Neural crest cell (in vitro differentiated cells): ENCODE measurements around the gene HMG20B. TPM values are rescaled to one million over a fixed set of nuclear protein-coding genes. Genes with fewer than 3 reads are reported as not detected.

ENCODE experiments used
- DNase-seq: peaks from one replicate; pipeline ENCODE4 v3.0.0; 2021; ENCODE audit warnings: low read depth, mixed read lengths, low spot score
- H3K27ac Mint-ChIP-seq: one replicate; pipeline ENCODE4 v1.8.0; 2021; ENCODE audit warnings: mild to moderate bottlenecking, mixed read lengths; ENCODE audit not compliant: unreplicated experiment
- H3K27me3 Mint-ChIP-seq: 2 replicates; pipeline ENCODE4 v1.8.0; 2021; ENCODE audit warnings: low read depth, mild to moderate bottlenecking, mixed read lengths
- H3K36me3 Mint-ChIP-seq: 2 replicates; pipeline ENCODE4 v1.8.0; 2021; ENCODE audit warnings: low read depth, mild to moderate bottlenecking, mixed read lengths
- H3K4me1 Mint-ChIP-seq: 2 replicates; pipeline ENCODE4 v1.8.0; 2021; ENCODE audit warnings: mixed read lengths
- H3K4me3 Mint-ChIP-seq: one replicate; pipeline ENCODE4 v1.8.0; 2021; ENCODE audit warnings: mild to moderate bottlenecking, mixed read lengths
- H3K9me3 Mint-ChIP-seq: 2 replicates; pipeline ENCODE4 v1.8.0; 2021; ENCODE audit warnings: mixed read lengths
- total RNA-seq: library from RNA; stranded (reverse); gene quantifications from 2 replicates; pipeline ENCODE4 v1.2.1, GENCODE V29; 2021
- TF ChIP-seq, protein P1 (sequence below): fragments of 200-600 bp; sonication (generic); conservative IDR thresholded peaks from 2 replicates; pipeline ENCODE4 v1.5.0; 2021; ENCODE audit warnings: antibody characterized with exemption, mild to moderate bottlenecking

Gene HMG20B
- total RNA-seq, 1 donor from 2014 or later = 79.6 TPM

DNA sequence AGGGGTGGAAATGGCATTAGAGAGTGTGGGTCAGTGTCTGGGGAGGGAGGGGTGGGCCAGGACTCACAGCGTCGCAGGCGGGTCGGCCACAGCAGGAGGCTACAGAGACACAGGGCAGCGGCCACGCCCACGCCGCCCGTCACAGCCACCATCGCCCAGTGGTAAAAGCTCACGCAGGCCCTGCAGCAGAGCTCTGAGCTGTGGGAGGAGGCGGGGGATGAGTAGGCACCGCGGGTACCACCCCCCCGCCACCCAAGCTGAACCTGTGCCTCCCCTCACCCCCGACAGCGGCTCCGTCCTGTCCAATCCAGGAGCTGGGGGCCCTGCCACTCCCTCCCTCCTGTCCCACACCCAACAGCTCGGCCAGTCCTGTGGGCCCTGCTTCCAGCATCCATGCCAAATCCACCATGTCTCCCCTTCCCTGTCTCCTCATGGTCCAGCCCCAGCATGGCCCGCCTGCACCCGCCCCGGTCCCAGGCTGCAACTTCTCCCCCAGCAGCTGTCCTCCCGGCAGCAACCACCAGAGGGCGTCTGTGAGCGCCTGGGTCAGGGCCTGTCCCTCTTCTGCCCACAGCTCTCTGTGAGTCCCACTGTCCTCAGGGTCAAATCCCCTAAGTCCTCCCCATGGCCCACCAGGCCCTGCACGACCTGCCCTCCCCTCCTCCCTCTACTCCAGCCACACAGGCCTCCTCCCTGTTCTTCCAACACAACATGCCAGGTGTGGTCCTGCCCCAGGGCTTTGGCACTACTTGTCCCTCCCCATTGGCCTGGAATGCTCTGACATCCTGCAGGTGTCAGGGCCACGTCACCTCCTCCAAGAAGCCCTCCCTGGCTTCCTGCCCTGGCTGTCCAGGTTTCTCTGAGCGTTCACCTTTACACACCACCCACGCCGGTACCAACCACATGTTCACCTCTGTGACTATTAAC lies 27.7 kb upstream of the HMG20B start:
- peak overlapping the region; percentile 77 for H3K4me3 Mint-ChIP-seq
- TF ChIP-seq, protein P1, sequence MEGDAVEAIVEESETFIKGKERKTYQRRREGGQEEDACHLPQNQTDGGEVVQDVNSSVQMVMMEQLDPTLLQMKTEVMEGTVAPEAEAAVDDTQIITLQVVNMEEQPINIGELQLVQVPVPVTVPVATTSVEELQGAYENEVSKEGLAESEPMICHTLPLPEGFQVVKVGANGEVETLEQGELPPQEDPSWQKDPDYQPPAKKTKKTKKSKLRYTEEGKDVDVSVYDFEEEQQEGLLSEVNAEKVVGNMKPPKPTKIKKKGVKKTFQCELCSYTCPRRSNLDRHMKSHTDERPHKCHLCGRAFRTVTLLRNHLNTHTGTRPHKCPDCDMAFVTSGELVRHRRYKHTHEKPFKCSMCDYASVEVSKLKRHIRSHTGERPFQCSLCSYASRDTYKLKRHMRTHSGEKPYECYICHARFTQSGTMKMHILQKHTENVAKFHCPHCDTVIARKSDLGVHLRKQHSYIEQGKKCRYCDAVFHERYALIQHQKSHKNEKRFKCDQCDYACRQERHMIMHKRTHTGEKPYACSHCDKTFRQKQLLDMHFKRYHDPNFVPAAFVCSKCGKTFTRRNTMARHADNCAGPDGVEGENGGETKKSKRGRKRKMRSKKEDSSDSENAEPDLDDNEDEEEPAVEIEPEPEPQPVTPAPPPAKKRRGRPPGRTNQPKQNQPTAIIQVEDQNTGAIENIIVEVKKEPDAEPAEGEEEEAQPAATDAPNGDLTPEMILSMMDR = peak; percentile 92
- no peaks in the 10 kb centered on the region for H3K9me3 Mint-ChIP-seq
- no peak overlapping the region for H3K27ac Mint-ChIP-seq
- H3K36me3 Mint-ChIP-seq = no peaks in the 10 kb centered on the region
- peak; percentile 96 for DNase-seq
- H3K27me3 Mint-ChIP-seq = peaks cover 4% of the 10 kb centered on the region
- no peaks in the 10 kb centered on the region for H3K4me1 Mint-ChIP-seq

DNA sequence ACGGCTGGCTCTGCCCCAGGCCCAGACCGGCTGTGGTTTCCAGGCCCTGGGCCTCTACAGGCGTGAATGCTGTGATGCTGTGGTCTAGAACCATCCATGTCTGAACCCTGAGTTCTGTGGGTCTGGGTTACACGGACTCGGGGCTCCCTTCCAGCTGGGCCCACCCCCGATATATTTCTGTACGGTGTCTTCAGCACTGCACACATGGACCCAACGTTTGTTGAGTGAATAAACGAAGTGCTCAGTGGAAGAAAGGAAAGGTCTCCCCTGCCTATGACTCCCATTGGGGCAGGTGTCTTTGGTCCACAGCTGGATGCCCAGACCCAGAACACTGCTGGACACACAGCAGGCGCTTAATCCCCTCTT lies 27.1 kb upstream of the HMG20B start:
- no peaks in the 10 kb centered on the region for H3K9me3 Mint-ChIP-seq
- DNase-seq = no peak
- H3K4me1 Mint-ChIP-seq = no peaks in the 10 kb centered on the region
- peak overlapping the region; percentile 77 for H3K4me3 Mint-ChIP-seq
- H3K36me3 Mint-ChIP-seq = no peaks in the 10 kb centered on the region
- TF ChIP-seq, protein P1 = no peak
- H3K27ac Mint-ChIP-seq = no peak overlapping the region
- H3K27me3 Mint-ChIP-seq = peaks cover 4% of the 10 kb centered on the region

DNA sequence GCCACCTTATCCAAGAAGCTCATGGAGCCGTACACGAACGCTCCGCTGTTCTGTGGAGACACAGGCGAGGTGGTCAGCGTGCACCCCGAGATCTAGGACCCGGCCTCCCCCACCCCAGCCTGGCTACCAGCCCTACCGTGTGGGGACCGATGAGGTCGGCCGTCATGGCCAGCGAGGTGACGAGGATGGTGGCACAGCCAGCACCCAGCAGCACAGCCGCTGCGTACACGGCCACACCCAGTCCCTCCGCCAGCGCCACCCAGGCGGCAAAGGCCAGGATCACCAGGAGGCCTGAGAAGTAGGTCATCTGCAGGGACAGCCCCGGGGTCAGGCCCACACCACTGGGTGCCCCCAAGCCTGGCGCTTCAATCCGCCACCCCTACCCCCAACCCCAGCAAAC lies 26.6 kb upstream of the HMG20B start:
- H3K9me3 Mint-ChIP-seq = no peaks in the 10 kb centered on the region
- no peaks in the 10 kb centered on the region for H3K36me3 Mint-ChIP-seq
- TF ChIP-seq, protein P1 = no peak
- H3K27ac Mint-ChIP-seq = no peak overlapping the region
- peak overlapping the region; percentile 9 for H3K4me3 Mint-ChIP-seq
- H3K4me1 Mint-ChIP-seq = no peaks in the 10 kb centered on the region
- no peak for DNase-seq
- H3K27me3 Mint-ChIP-seq = peaks cover 4% of the 10 kb centered on the region

DNA sequence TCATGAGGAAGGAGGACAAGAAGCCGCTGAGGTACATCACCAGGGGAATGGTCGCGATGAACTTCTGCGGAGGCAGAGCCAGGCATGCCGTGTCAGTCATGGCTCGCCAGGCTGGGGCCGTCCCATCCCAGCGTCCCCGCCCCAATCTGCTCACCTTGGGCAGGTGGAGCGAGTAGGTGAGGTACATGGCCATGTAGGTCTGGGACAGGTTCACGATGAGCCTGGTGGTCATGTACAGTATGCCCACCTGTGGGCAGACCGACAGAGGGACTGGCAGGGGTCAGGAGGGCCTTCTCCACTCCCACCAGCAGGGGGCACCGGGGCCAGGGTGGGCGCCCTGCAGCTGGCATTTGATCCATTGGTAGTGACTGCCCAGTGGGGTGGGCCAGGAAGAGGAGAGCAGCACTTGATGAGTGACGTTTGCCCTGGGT lies 25.4 kb upstream of the HMG20B start:
- no peak overlapping the region for H3K27ac Mint-ChIP-seq
- H3K4me3 Mint-ChIP-seq = no peak overlapping the region
- H3K9me3 Mint-ChIP-seq = no peaks in the 10 kb centered on the region

DNA sequence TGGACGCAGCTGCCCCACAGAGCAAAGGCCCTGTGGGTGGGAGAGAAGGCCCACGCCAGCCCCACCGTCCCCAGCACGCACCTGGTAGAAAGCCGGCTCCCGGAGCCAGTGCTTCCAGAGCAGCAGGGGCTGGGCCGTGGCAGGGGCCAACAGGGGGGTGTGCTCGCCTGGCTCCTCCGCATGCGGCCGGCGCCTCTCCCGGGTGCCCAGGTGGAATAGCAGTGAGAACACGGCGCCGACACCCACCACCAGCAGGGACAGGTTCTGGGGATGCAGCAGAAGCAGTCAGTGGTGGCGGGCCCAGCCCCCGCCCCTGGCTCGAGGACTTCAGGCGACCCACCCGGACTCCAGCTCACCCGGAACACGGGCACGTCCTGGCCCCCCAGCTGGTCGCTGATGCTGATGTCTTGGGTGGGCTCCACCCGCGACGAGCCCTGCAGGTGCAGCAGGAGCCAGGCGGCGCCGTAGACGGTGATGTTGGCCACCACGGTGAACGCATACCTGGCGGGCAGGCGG lies 24.9 kb upstream of the HMG20B start:
- Mint-ChIP-seq H3K36me3 (no peaks in the 10 kb centered on the region), H3K27ac (no peak overlapping the region), H3K4me1 (no peaks in the 10 kb centered on the region), H3K4me3 (no peak overlapping the region), H3K9me3 (no peaks in the 10 kb centered on the region), H3K27me3 (peaks cover 4% of the 10 kb centered on the region)
- DNase-seq = no peak
- TF ChIP-seq, protein P1 = no peak

More for the DNA sequence above, 25.4 kb upstream of the HMG20B start:
- no peak for DNase-seq
- Mint-ChIP-seq H3K4me1 (no peaks in the 10 kb centered on the region), H3K36me3 (no peaks in the 10 kb centered on the region), H3K27me3 (peaks cover 4% of the 10 kb centered on the region)
- TF ChIP-seq, protein P1 = peak; percentile 62
